HFF-Myc (cell line): ENCODE measurements around the gene GRIK1.

ENCODE experiments used
- DNase-seq: peaks from one replicate; pipeline ENCODE4 v3.0.0-alpha.2; 2011; ENCODE audit warnings: low read depth; ENCODE audit errors: extremely low read depth
- H3K4me3 ChIP-seq: replicated peaks from 2 replicates; pipeline ENCODE4 v1.5.1; 2011; ENCODE audit warnings: low read depth, mild to moderate bottlenecking, control low read depth, low read length
- CTCF ChIP-seq: IDR thresholded peaks from 2 replicates; pipeline ENCODE4 v1.5.1; 2012; ENCODE audit warnings: mild to moderate bottlenecking, low read depth, low read length, control low read depth; ENCODE audit errors: missing control alignments

Gene GRIK1

GRCh38 chr21:29677326-29677725 lies 262.5 kb downstream of the GRIK1 start:
- no peak for DNase-seq
- no peak for TF ChIP-seq CTCF
- H3K4me3 ChIP-seq = no peak overlapping the region

GRCh38 chr21:29676395-29676794 lies 263.4 kb downstream of the GRIK1 start:
- no peak for DNase-seq
- no peak overlapping the region for H3K4me3 ChIP-seq
- no peak for TF ChIP-seq CTCF

- DNase-seq = no peak
- no peak overlapping the region for H3K4me3 ChIP-seq
- TF ChIP-seq CTCF = no peak
Measured at GRCh38 chr21:29675451-29675850, 264.3 kb downstream of the GRIK1 start.

- no peak overlapping the region for H3K4me3 ChIP-seq
- TF ChIP-seq CTCF = no peak
- DNase-seq = no peak
Measured at GRCh38 chr21:29674343-29674742, 265.5 kb downstream of the GRIK1 start.

- H3K4me3 ChIP-seq = no peak overlapping the region
- no peak for DNase-seq
- TF ChIP-seq CTCF = no peak
Measured at GRCh38 chr21:29673096-29673610, 266.6 kb downstream of the GRIK1 start.

- no peak for TF ChIP-seq CTCF
- DNase-seq = no peak
- H3K4me3 ChIP-seq = no peak overlapping the region
Measured at GRCh38 chr21:29671728-29672127, 268.1 kb downstream of the GRIK1 start.

GRCh38 chr21:29670228-29670627 lies 269.6 kb downstream of the GRIK1 start:
- H3K4me3 ChIP-seq = no peak overlapping the region
- no peak for DNase-seq
- no peak for TF ChIP-seq CTCF
